Ureter (tissue), 1 donor: ENCODE results near the gene IL20RA. TPM values are rescaled to one million over a fixed set of nuclear protein-coding genes. Genes with fewer than 3 reads are reported as not detected.

Source experiments
- DNase-seq: peaks from one replicate; pipeline ENCODE4 v3.0.0-alpha.2; 2020; ENCODE audit warnings: low spot score
- total RNA-seq: library from RNA; stranded (reverse); gene quantifications from one replicate; pipeline ENCODE4 v1.2.4, GENCODE V29; 2023
- donor health status: DM: yes; HTN: yes; CAD: no.

IL20RA gene
- total RNA-seq, 1 donor from 2014 or later: 39.5 TPM

GRCh38 chr6:137046871-137047412, 2.2 kb upstream of the IL20RA start:
- no peak for DNase-seq

- DNase-seq: no peak
Measured at GRCh38 chr6:137045222-137045789, 541 bp upstream of the IL20RA start.

- peak; percentile 53 for DNase-seq
Measured at GRCh38 chr6:137043710-137044365, 927 bp downstream of the IL20RA start.

GRCh38 chr6:137040393-137040792, 4.4 kb downstream of the IL20RA start:
- no peak for DNase-seq

GRCh38 chr6:137039010-137039409, 5.8 kb downstream of the IL20RA start:
- DNase-seq: no peak

GRCh38 chr6:137036566-137037300, 8.0 kb downstream of the IL20RA start:
- DNase-seq: no peak

- no peak for DNase-seq
Measured at GRCh38 chr6:137033828-137034227, 10.9 kb downstream of the IL20RA start.

GRCh38 chr6:137031122-137031521, 13.6 kb downstream of the IL20RA start:
- DNase-seq: no peak

GRCh38 chr6:137028912-137029311, 15.9 kb downstream of the IL20RA start:
- DNase-seq: no peak

GRCh38 chr6:137025786-137026730, 18.7 kb downstream of the IL20RA start:
- no peak for DNase-seq

- DNase-seq: no peak
Measured at GRCh38 chr6:137024237-137024990, 20.4 kb downstream of the IL20RA start.

- no peak for DNase-seq
Measured at GRCh38 chr6:137020776-137021175, 24.0 kb downstream of the IL20RA start.

- no peak for DNase-seq
Measured at GRCh38 chr6:137019476-137020272, 25.1 kb downstream of the IL20RA start.

GRCh38 chr6:137017081-137017480, 27.7 kb downstream of the IL20RA start:
- no peak for DNase-seq

- DNase-seq: no peak
Measured at GRCh38 chr6:137016356-137016755, 28.4 kb downstream of the IL20RA start.

- DNase-seq: no peak
Measured at GRCh38 chr6:137015943-137016342, 28.8 kb downstream of the IL20RA start.

- no peak for DNase-seq
Measured at GRCh38 chr6:137013738-137014602, 30.8 kb downstream of the IL20RA start.

- DNase-seq: no peak
Measured at GRCh38 chr6:137013031-137013430, 31.7 kb downstream of the IL20RA start.

- DNase-seq: no peak
Measured at GRCh38 chr6:137011406-137011805, 33.4 kb downstream of the IL20RA start.
